Astrocyte of the cerebellum (primary cell): Measurements from ENCODE around the gene CPNE8.

Experiments used
- DNase-seq: peaks from one replicate; pipeline ENCODE4 v3.0.0-alpha.2; 2011; ENCODE audit warnings: low read depth
- H3K4me3 ChIP-seq: 2 replicates; pipeline ENCODE4 v1.5.1; 2011; ENCODE audit warnings: mild to moderate bottlenecking, low read depth, low read length, moderate library complexity
- in situ Hi-C: cut with HindIII; loops from 2 replicates; pipeline ENCODE4 v1.10.0; 2017; ENCODE audit warnings: low sequenced_read_pairs
- TF ChIP-seq, protein P1 (sequence below): IDR thresholded peaks from 2 replicates; pipeline ENCODE4 v1.5.1; 2012; ENCODE audit warnings: low read length, low read depth, moderate library complexity, mild to moderate bottlenecking; ENCODE audit errors: missing control alignments

CPNE8 gene

DNA sequence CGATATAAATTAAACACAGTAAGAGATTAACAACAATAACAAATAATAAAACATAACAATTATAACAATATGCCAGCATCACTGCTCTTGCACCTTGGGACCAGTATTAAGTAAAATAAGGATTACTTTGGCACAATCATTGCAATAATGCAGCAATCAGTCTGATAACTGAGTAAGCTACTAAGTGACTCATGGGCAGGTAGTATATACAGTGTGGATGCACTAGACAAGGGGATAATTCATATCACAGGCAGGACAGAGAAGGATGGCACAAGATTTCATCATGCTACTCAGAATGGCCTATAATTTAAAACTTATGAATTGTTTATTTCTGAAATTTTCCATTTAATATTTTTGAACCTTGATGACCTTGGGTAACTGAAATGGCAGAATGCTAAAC, 298.1 kb downstream of the CPNE8 start:
- in situ Hi-C loops, result no loop called here

More for the DNA sequence above, 298.1 kb downstream of the CPNE8 start:
- DNase-seq, result no peak
- TF ChIP-seq, protein P1, sequence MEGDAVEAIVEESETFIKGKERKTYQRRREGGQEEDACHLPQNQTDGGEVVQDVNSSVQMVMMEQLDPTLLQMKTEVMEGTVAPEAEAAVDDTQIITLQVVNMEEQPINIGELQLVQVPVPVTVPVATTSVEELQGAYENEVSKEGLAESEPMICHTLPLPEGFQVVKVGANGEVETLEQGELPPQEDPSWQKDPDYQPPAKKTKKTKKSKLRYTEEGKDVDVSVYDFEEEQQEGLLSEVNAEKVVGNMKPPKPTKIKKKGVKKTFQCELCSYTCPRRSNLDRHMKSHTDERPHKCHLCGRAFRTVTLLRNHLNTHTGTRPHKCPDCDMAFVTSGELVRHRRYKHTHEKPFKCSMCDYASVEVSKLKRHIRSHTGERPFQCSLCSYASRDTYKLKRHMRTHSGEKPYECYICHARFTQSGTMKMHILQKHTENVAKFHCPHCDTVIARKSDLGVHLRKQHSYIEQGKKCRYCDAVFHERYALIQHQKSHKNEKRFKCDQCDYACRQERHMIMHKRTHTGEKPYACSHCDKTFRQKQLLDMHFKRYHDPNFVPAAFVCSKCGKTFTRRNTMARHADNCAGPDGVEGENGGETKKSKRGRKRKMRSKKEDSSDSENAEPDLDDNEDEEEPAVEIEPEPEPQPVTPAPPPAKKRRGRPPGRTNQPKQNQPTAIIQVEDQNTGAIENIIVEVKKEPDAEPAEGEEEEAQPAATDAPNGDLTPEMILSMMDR, result no peak
- no peak overlapping the region for H3K4me3 ChIP-seq
